ENCODE measurements around the gene BEST4. TPM values are rescaled to one million over a fixed set of nuclear protein-coding genes. Genes with fewer than 3 reads are reported as not detected.
A peak's percentile ranks its signal among the peaks of the same experiment; 100 is the strongest.

The BEST4 gene
- total RNA-seq, 4 donors from 2014 or later = 0.21 to 1.0 TPM; not detected in 2

DNA sequence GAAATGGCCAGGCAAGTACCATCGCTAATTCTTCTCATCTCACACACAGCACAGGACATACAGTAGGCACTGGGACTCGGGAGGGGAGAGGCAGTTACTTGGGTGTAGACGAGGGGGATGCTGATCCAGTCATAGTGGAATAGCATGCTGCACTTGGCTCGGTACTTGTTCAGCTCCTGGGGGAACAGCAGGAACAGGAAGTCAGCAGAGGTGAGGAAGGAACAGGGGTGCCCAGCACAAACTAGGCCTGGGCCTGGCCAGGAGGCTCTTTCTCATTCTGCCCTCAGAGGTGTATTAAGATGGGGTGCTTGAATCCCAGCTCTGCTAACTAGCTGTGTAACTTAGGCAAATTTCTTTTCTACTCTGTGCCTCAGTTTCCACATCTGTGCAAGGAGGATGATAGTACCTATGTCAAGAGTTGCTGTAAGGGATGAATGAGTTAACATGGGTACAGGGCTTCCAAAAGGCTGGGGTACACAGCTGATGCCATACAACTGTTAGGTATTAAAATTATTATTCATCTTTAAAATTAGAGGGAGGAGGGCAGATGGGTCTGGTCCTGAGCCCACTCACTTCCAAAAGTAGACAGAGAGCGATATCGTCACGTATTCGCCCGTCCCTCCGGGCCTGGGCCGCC is 2.4 kb downstream of the BEST4 start:
- Histone ChIP-seq H3K4me3 (peak overlapping the region; percentile 36 to 45), H3K9me3 (no peaks in the 10 kb centered on the region), H3K4me1 (peaks cover 0 to 7% of the 10 kb centered on the region in 2 donors), H3K27me3 (no peaks in the 10 kb centered on the region), H3K36me3 (no peaks in the 10 kb centered on the region), H3K27ac (peak overlapping the region; percentile 68 to 77)
- no peak for TF ChIP-seq POLR2A (IDR thresholded peaks at IDR 0.05)
- TF ChIP-seq, protein P1, sequence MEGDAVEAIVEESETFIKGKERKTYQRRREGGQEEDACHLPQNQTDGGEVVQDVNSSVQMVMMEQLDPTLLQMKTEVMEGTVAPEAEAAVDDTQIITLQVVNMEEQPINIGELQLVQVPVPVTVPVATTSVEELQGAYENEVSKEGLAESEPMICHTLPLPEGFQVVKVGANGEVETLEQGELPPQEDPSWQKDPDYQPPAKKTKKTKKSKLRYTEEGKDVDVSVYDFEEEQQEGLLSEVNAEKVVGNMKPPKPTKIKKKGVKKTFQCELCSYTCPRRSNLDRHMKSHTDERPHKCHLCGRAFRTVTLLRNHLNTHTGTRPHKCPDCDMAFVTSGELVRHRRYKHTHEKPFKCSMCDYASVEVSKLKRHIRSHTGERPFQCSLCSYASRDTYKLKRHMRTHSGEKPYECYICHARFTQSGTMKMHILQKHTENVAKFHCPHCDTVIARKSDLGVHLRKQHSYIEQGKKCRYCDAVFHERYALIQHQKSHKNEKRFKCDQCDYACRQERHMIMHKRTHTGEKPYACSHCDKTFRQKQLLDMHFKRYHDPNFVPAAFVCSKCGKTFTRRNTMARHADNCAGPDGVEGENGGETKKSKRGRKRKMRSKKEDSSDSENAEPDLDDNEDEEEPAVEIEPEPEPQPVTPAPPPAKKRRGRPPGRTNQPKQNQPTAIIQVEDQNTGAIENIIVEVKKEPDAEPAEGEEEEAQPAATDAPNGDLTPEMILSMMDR (IDR thresholded peaks at IDR 0.05) = no peak
- intact Hi-C loops (cut with DNase I; ENCODE audit: low total_unique reads) = loop anchor here (5.0 to 10.0 kb wide), 2 partner anchors 49 to 227 kb away; partner anchors contain the start of genes HECTD3 and UROD
- no peak for DNase-seq

DNA sequence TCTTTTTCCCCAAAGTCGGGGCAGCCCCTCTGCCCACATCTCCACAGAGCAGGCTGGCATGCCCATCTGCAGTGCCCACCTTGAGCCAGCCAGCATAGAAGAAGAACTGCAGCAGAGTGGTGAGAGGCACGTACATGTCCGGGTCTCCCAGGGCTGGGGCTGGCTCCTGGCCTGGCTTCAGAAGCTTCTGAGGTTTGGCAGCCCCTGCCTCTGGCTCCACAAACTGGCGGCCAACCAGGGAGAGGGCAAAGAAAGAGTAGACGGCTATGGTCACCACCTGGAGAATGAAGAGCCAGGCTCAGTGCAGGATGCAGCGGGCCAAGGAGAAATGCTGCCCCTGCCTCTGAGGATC is 3.0 kb downstream of the BEST4 start:
- Histone ChIP-seq H3K9me3 (no peaks in the 10 kb centered on the region), H3K36me3 (no peaks in the 10 kb centered on the region), H3K4me1 (peaks cover 0 to 7% of the 10 kb centered on the region in 2 donors), H3K27me3 (no peaks in the 10 kb centered on the region), H3K4me3 (no peak overlapping the region), H3K27ac (no peak overlapping the region)
- DNase-seq = no peak
- no peak for TF ChIP-seq POLR2A (IDR thresholded peaks at IDR 0.05)
- TF ChIP-seq, protein P1 (IDR thresholded peaks at IDR 0.05) = no peak
- intact Hi-C loops (cut with DNase I; ENCODE audit: low total_unique reads) = loop anchor here (5.0 to 10.0 kb wide), 2 partner anchors 50 to 227 kb away; partner anchors contain the start of genes HECTD3 and UROD

DNA sequence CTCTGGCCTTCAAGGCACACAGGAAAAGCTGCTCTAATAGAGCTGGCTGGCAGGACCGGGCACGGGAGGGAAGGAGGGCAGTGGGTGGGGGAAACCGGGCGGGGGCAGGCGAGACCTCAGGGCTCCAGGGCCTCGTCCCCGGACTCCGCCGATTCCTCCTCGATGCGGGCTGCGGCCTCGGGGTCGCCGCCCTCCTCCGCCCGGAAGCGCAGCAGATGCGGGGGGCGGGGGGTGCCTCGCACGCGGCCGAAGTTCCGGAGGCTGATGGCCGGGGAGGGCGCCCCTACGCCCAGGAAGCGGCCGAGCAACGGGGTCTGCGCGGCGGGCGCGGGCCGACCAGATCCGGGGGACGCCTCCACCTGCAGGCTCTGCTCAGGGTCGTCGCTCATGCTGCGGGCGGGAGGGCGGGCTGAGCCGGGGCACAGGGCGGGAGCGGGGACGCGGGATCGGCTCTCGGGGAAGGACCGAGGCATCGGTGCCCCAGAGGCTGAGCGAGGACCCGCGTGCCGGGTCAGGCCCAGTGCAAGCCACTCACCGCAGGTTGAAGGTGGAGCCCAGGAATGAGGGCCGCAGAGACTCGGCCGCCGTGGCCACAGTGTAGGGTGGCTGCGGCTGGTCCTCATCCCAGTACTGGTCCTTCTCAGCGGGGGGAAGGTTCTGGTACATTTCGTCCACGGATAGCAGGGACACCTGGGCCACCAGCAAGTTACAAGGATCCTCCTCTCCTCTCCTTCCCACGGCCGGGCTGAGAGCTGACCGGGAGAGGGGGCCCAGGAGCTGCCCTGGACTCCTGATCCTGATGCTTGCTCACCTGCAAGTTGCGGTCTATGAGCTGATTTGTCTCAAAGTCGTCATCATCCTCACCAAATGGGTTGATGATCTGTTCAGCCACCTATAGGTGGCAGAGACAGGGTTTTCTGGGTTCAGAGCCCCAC is 3.6 kb downstream of the BEST4 start:
- intact Hi-C loops (cut with DNase I; ENCODE audit: low total_unique reads) = loop anchor here (5.0 to 10.0 kb wide), 2 partner anchors 50 to 228 kb away; partner anchors contain the start of genes HECTD3 and UROD
- Histone ChIP-seq H3K27ac (peak overlapping the region; percentile 39 to 66), H3K9me3 (no peaks in the 10 kb centered on the region), H3K36me3 (no peaks in the 10 kb centered on the region), H3K27me3 (no peaks in the 10 kb centered on the region), H3K4me3 (peak overlapping the region; percentile 16 to 47), H3K4me1 (peaks cover 0 to 7% of the 10 kb centered on the region in 2 donors)
- peak in 1 of 2 donors; percentile 35 for DNase-seq
- TF ChIP-seq POLR2A (IDR thresholded peaks at IDR 0.05) = no peak
- TF ChIP-seq, protein P1 (IDR thresholded peaks at IDR 0.05) = peak in 2 of 4 experiments; percentile 4 to 6

DNA sequence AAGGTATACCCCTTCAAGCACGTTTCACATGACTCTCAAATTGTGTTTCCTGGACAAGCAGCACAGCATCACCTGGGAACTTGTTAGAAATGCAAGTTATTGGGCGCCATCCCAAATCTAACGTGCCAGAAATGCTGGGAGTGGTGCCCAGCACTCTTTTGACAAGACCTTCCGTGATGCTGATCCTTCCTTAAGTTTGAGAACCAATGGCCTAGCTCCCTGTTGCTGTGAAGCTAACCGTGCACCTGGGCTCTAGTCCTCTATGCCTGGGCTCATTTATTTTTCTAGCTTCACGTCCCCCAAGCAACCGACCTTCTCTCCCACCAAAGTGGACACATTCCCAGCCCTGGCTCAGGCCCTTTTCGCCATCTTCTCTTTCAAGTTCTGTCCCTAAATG is 4.3 kb downstream of the BEST4 start:
- Histone ChIP-seq H3K4me1 (peaks cover 0 to 7% of the 10 kb centered on the region in 2 donors), H3K27me3 (no peaks in the 10 kb centered on the region), H3K36me3 (no peaks in the 10 kb centered on the region), H3K4me3 (peak overlapping the region; percentile 16 to 47), H3K27ac (peak overlapping the region; percentile 39 to 66), H3K9me3 (no peaks in the 10 kb centered on the region)
- no peak for DNase-seq
- intact Hi-C loops (cut with DNase I; ENCODE audit: low total_unique reads) = loop anchor here (10.0 kb wide), 1 partner anchor 51 kb away; no protein-coding TSS in a partner anchor
- no peak for TF ChIP-seq POLR2A (IDR thresholded peaks at IDR 0.05)
- TF ChIP-seq, protein P1 (IDR thresholded peaks at IDR 0.05) = no peak
